ENCODE data around the gene WIPF1. TPM values are rescaled to one million over a fixed set of nuclear protein-coding genes. Genes with fewer than 3 reads are reported as not detected.

WIPF1 gene
- total and polyA plus RNA-seq, 4 donors = 40.9 to 118 (median 79.2) TPM

GRCh38 chr2:174516501-174517378, 80.9 kb downstream of the WIPF1 start:
- Histone ChIP-seq H3K36me3 (ENCODE audit: control insufficient read depth in 1 of 2, insufficient read depth in 2 of 2, low read length in 1 of 2) (no peaks in the 10 kb centered on the region), H3K4me1 (ENCODE audit: control insufficient read depth in 1 of 2, insufficient read depth in 2 of 2, low read length in 2 of 2) (no peaks in the 10 kb centered on the region), H3K27me3 (ENCODE audit: control insufficient read depth in 1 of 2, insufficient read depth in 2 of 2, low read length in 1 of 2) (no peaks in the 10 kb centered on the region), H3K4me3 (ENCODE audit: low read length in 2 of 2) (no peak overlapping the region), H3K27ac (ENCODE audit: low read depth in 1 of 2, low read length in 2 of 2) (no peak overlapping the region), H3K9me3 (ENCODE audit: control insufficient read depth, low read length) (no peaks in the 10 kb centered on the region)
- WGBS, 2 donors = 80 to 84% methylated on average over 5 of the region's 5 CpGs
- intact Hi-C loops (cut with DNase I) = no loop called here
- no peak for DNase-seq
- no peak for ATAC-seq (ENCODE audit: low FRiP score)

GRCh38 chr2:174512345-174512744, 85.3 kb downstream of the WIPF1 start:
- ATAC-seq (ENCODE audit: low FRiP score) = no peak
- intact Hi-C loops (cut with DNase I) = no loop called here
- Histone ChIP-seq H3K27ac (ENCODE audit: low read depth in 1 of 2, low read length in 2 of 2) (no peak overlapping the region), H3K36me3 (ENCODE audit: control insufficient read depth in 1 of 2, insufficient read depth in 2 of 2, low read length in 1 of 2) (no peaks in the 10 kb centered on the region), H3K4me3 (ENCODE audit: low read length in 2 of 2) (no peak overlapping the region), H3K27me3 (ENCODE audit: control insufficient read depth in 1 of 2, insufficient read depth in 2 of 2, low read length in 1 of 2) (no peaks in the 10 kb centered on the region), H3K9me3 (ENCODE audit: control insufficient read depth, low read length) (peaks cover 2% of the 10 kb centered on the region), H3K4me1 (ENCODE audit: control insufficient read depth in 1 of 2, insufficient read depth in 2 of 2, low read length in 2 of 2) (no peaks in the 10 kb centered on the region)
- 91 to 95% methylated on average over 3 of the region's 3 CpGs for WGBS, 2 donors
- DNase-seq = no peak

- no peaks in the 10 kb centered on the region for H3K36me3 ChIP-seq (ENCODE audit: control insufficient read depth in 1 of 2, insufficient read depth in 2 of 2, low read length in 1 of 2)
- H3K27ac ChIP-seq (ENCODE audit: low read depth in 1 of 2, low read length in 2 of 2) = no peak overlapping the region
- H3K27me3 ChIP-seq (ENCODE audit: control insufficient read depth in 1 of 2, insufficient read depth in 2 of 2, low read length in 1 of 2) = no peaks in the 10 kb centered on the region
- 53 to 54% methylated on average over 5 of the region's 5 CpGs for WGBS, 2 donors
- H3K4me1 ChIP-seq (ENCODE audit: control insufficient read depth in 1 of 2, insufficient read depth in 2 of 2, low read length in 2 of 2) = no peaks in the 10 kb centered on the region
- intact Hi-C loops (cut with DNase I) = no loop called here
- DNase-seq (no peak), ATAC-seq (ENCODE audit: low FRiP score) (no peak)
- H3K4me3 ChIP-seq (ENCODE audit: low read length in 2 of 2) = no peak overlapping the region
- H3K9me3 ChIP-seq (ENCODE audit: control insufficient read depth, low read length) = peaks cover 2% of the 10 kb centered on the region
These were observed 85.9 kb downstream of the WIPF1 start for GRCh38 chr2:174511580-174512260.

- no peak for DNase-seq
These were observed 86.9 kb downstream of the WIPF1 start for GRCh38 chr2:174510583-174511189.

More at GRCh38 chr2:174510583-174511189, 86.9 kb downstream of the WIPF1 start:
- no peak overlapping the region for H3K27ac ChIP-seq (ENCODE audit: low read depth in 1 of 2, low read length in 2 of 2)
- H3K4me3 ChIP-seq (ENCODE audit: low read length in 2 of 2) = no peak overlapping the region
- H3K9me3 ChIP-seq (ENCODE audit: control insufficient read depth, low read length) = peaks cover 2% of the 10 kb centered on the region
- 46 to 47% methylated on average over 2 of the region's 2 CpGs for WGBS, 2 donors
- H3K4me1 ChIP-seq (ENCODE audit: control insufficient read depth in 1 of 2, insufficient read depth in 2 of 2, low read length in 2 of 2) = no peaks in the 10 kb centered on the region
- no peak for ATAC-seq (ENCODE audit: low FRiP score)
- no peaks in the 10 kb centered on the region for H3K36me3 ChIP-seq (ENCODE audit: control insufficient read depth in 1 of 2, insufficient read depth in 2 of 2, low read length in 1 of 2)
- no peaks in the 10 kb centered on the region for H3K27me3 ChIP-seq (ENCODE audit: control insufficient read depth in 1 of 2, insufficient read depth in 2 of 2, low read length in 1 of 2)
- intact Hi-C loops (cut with DNase I) = no loop called here

Other genes with a start within 250 kb of the WIPF1 start
- 10 to 100 TPM; 13.9 to 22.6 TPM for gene SCRN3, start 202.1 kb downstream of the WIPF1 start, total RNA-seq
- gene SCRN3, start 202.1 kb downstream of the WIPF1 start, polyA plus RNA-seq = 10 to 100 TPM; 12.7 to 19.3 TPM
- 10 to 100 TPM in 1 of 2 donors, 1 to 10 TPM in 1; 6.8 to 15.9 TPM for gene GPR155, start 110.8 kb downstream of the WIPF1 start, total RNA-seq
- gene GPR155, start 110.8 kb downstream of the WIPF1 start, polyA plus RNA-seq = 1 to 10 TPM in 1 of 2 donors, under 1 TPM in 1; 0.25 to 1.9 TPM
- not detected for gene CHRNA1, start 166.7 kb upstream of the WIPF1 start, total RNA-seq
- 1 to 10 TPM in 1 of 2 donors, not detected in 1; 2.0 TPM for gene CHRNA1, start 166.7 kb upstream of the WIPF1 start, polyA plus RNA-seq

All from aorta (tissue), 5 donors.